Fibroblast of villous mesenchyme (primary cell): ENCODE data around the gene TMCC2. TPM values are rescaled to one million over a fixed set of nuclear protein-coding genes. Genes with fewer than 3 reads are reported as not detected.

Experiments used
- DNase-seq: peaks from one replicate; pipeline ENCODE4 v3.0.0-alpha.2; 2010; ENCODE audit warnings: low read depth
- H3K4me3 ChIP-seq: 2 replicates; pipeline ENCODE4 v1.5.1; 2011; ENCODE audit warnings: low read depth, mild to moderate bottlenecking, low read length
- CTCF ChIP-seq: IDR thresholded peaks from 2 replicates; pipeline ENCODE4 v1.5.1; 2012; ENCODE audit warnings: low read depth, mild to moderate bottlenecking, low read length; ENCODE audit not compliant: insufficient read depth
- total RNA-seq: library from RNA; depleted of rRNA; stranded (reverse); fragments of >200 nt; gene quantifications from 2 replicates; pipeline ENCODE4 v1.2.3, GENCODE V29; 2012

The TMCC2 gene
- total RNA-seq, 1 donor: 3.5 TPM

GRCh38 chr1:205211839-205212536 is 15.8 kb upstream of the TMCC2 start:
- no peak for TF ChIP-seq CTCF
- no peak for DNase-seq
- peak overlapping the region; percentile 93 for H3K4me3 ChIP-seq

- H3K4me3 ChIP-seq: no peak overlapping the region
- TF ChIP-seq CTCF: no peak
- peak; percentile 7 for DNase-seq
These were observed 13.0 kb upstream of the TMCC2 start for GRCh38 chr1:205214756-205215155.

- no peak for DNase-seq
- TF ChIP-seq CTCF: no peak
- no peak overlapping the region for H3K4me3 ChIP-seq
These were observed 11.2 kb upstream of the TMCC2 start for GRCh38 chr1:205216588-205216987.

- no peak overlapping the region for H3K4me3 ChIP-seq
- TF ChIP-seq CTCF: no peak
- DNase-seq: no peak
These were observed 10.3 kb upstream of the TMCC2 start for GRCh38 chr1:205217418-205217817.

- no peak for DNase-seq
- TF ChIP-seq CTCF: no peak
- H3K4me3 ChIP-seq: no peak overlapping the region
These were observed 7.3 kb upstream of the TMCC2 start for GRCh38 chr1:205220421-205220820.

- no peak overlapping the region for H3K4me3 ChIP-seq
- no peak for TF ChIP-seq CTCF
- no peak for DNase-seq
These were observed 3.0 kb upstream of the TMCC2 start for GRCh38 chr1:205224736-205225135.
